Fibroblast of skin of back (primary cell): ENCODE results near the gene CCL18.
"Not testable (repeated sequence)": the region's sequence is repeated elsewhere in the genome, so short reads cannot be mapped to it uniquely, and the experiment has no call there.

Experiments
- DNase-seq: peaks from one replicate; pipeline ENCODE4 v3.0.0-alpha.2; 2013

The CCL18 gene

GRCh38 chr17:36072431-36073121, 8.5 kb downstream of the CCL18 start:
- peak; percentile 27 for DNase-seq

GRCh38 chr17:36074365-36074764, 10.3 kb downstream of the CCL18 start:
- DNase-seq: no peak

GRCh38 chr17:36081681-36082471, 17.8 kb downstream of the CCL18 start:
- DNase-seq: not testable (repeated sequence)

- not testable (repeated sequence) for DNase-seq
These were observed 18.5 kb downstream of the CCL18 start for GRCh38 chr17:36082482-36083120.

- not testable (repeated sequence) for DNase-seq
These were observed 19.6 kb downstream of the CCL18 start for GRCh38 chr17:36083691-36084090.

- DNase-seq: no peak
These were observed 21.7 kb downstream of the CCL18 start for GRCh38 chr17:36085765-36086164.

- no peak for DNase-seq
These were observed 22.7 kb downstream of the CCL18 start for GRCh38 chr17:36086791-36087190.

GRCh38 chr17:36087471-36087870, 23.4 kb downstream of the CCL18 start:
- DNase-seq: not testable (repeated sequence)

GRCh38 chr17:36087897-36088572, 24.0 kb downstream of the CCL18 start:
- DNase-seq: not testable (repeated sequence)

- DNase-seq: no peak
These were observed 24.7 kb downstream of the CCL18 start for GRCh38 chr17:36088670-36089338.

- no peak for DNase-seq
These were observed 25.3 kb downstream of the CCL18 start for GRCh38 chr17:36089339-36089865.

GRCh38 chr17:36089888-36090836, 26.1 kb downstream of the CCL18 start, which contains the start of gene CCL3:
Gene CCL3, minus strand, starts transcription at chr17:36090143. Its CDS starts 85 bp downstream, at chr17:36090058.
- DNase-seq: no peak

- DNase-seq: no peak
These were observed 28.2 kb downstream of the CCL18 start for GRCh38 chr17:36092230-36092629.

GRCh38 chr17:36092715-36093114, 28.6 kb downstream of the CCL18 start:
- not testable (repeated sequence) for DNase-seq

- no peak for DNase-seq
These were observed 30.2 kb downstream of the CCL18 start for GRCh38 chr17:36094232-36094631.

- DNase-seq: no peak
These were observed 30.7 kb downstream of the CCL18 start for GRCh38 chr17:36094746-36095145.

- DNase-seq: no peak
These were observed 31.9 kb downstream of the CCL18 start for GRCh38 chr17:36095992-36096391.

GRCh38 chr17:36099004-36099403, 34.9 kb downstream of the CCL18 start:
- not testable (repeated sequence) for DNase-seq

- not testable (repeated sequence) for DNase-seq
These were observed 39.4 kb downstream of the CCL18 start, which contains the start of gene CCL4 for GRCh38 chr17:36103401-36103975. Gene CCL4, plus strand, starts transcription at chr17:36103827. Its CDS starts 79 bp downstream, at chr17:36103906.

- DNase-seq: not testable (repeated sequence)
These were observed 40.2 kb downstream of the CCL18 start for GRCh38 chr17:36104246-36104645.
